ENCODE measurements around the gene CFAP410. TPM values are rescaled to one million over a fixed set of nuclear protein-coding genes. Genes with fewer than 3 reads are reported as not detected.

CFAP410 gene
- total RNA-seq, 1 experiment from 2014 or later, result 16.5 TPM

GRCh38 chr21:44348861-44349260 is 9.7 kb upstream of the CFAP410 start:
- H3K4me3 ChIP-seq (ENCODE audit: low read depth, low read length), result no peak overlapping the region
- Mint-ChIP-seq H3K36me3 (ENCODE audit: insufficient read depth, unreplicated experiment) (no peaks in the 10 kb centered on the region), H3K4me3 (ENCODE audit: unreplicated experiment) (no peak overlapping the region), H3K9me3 (ENCODE audit: unreplicated experiment) (no peaks in the 10 kb centered on the region), H3K4me1 (ENCODE audit: low read depth, unreplicated experiment) (no peaks in the 10 kb centered on the region), H3K27ac (ENCODE audit: unreplicated experiment) (no peak overlapping the region), H3K27me3 (ENCODE audit: insufficient read depth, unreplicated experiment) (no peaks in the 10 kb centered on the region)
- peaks cover 7% of the 10 kb centered on the region for H3K4me1 ChIP-seq
- ChIA-PET POLR2A (no interaction called here), CTCF (no interaction called here)
- intact Hi-C loops (cut with micrococcal nuclease; ENCODE audit: unreplicated experiment), result no loop called here
- no peaks in the 10 kb centered on the region for H3K27me3 ChIP-seq (replicated peaks; ENCODE audit: control insufficient read depth, insufficient read depth, low read length)
- DNase-seq, result no peak
- H3K9me3 ChIP-seq, result no peaks in the 10 kb centered on the region
- no TSS peak for BruUV-seq (replicated peaks)
- H3K36me3 ChIP-seq (ENCODE audit: control insufficient read depth, insufficient read depth, low read length), result no peaks in the 10 kb centered on the region
- no peak for TF ChIP-seq CTCF (IDR thresholded peaks at IDR 0.05; ENCODE audit: insufficient read depth in 1 of 2, low read depth in 1 of 2, low read length in 1 of 2, severe bottlenecking in 1 of 2, unreplicated experiment in 1 of 2)

DNA sequence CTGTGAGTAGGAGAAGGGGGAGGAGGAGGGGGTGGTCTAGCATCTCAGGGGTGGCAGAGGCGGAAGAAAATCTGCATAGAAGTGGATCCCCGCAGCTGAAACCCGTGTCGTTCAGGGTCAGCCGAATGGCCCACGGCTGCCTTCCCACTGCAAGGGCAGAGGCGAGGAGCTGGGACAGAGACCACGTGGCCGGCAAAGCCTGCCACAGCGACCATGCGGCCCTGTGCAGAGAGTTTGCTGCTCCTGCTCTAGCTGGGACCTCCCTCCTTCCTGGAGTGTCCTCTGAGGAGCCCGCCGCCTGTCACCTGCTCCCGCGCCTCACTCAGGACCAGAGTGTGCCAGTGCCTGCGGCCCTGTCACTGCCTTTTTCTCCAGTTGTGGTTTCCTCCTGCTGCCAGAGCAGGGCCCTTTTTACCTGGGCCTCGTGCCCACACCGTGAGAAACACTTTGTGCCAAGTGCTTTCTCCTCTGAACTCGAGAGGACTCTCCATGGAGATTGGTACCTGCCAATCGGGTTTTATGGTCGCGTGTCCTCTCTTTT is 8.8 kb upstream of the CFAP410 start:
- intact Hi-C loops (cut with micrococcal nuclease; ENCODE audit: unreplicated experiment), result no loop called here
- Histone ChIP-seq H3K36me3 (ENCODE audit: control insufficient read depth, insufficient read depth, low read length) (no peaks in the 10 kb centered on the region), H3K4me1 (peaks cover 16% of the 10 kb centered on the region), H3K4me3 (ENCODE audit: low read depth, low read length) (no peak overlapping the region), H3K9me3 (no peaks in the 10 kb centered on the region), H3K27me3 (replicated peaks; ENCODE audit: control insufficient read depth, insufficient read depth, low read length) (no peaks in the 10 kb centered on the region)
- POLR2A ChIA-PET, result no interaction called here
- Mint-ChIP-seq H3K27ac (ENCODE audit: unreplicated experiment) (no peak overlapping the region), H3K36me3 (ENCODE audit: insufficient read depth, unreplicated experiment) (no peaks in the 10 kb centered on the region), H3K4me3 (ENCODE audit: unreplicated experiment) (no peak overlapping the region), H3K9me3 (ENCODE audit: unreplicated experiment) (no peaks in the 10 kb centered on the region), H3K4me1 (ENCODE audit: low read depth, unreplicated experiment) (peaks cover under 1% of the 10 kb centered on the region), H3K27me3 (ENCODE audit: insufficient read depth, unreplicated experiment) (no peaks in the 10 kb centered on the region)
- no peak for DNase-seq
- no TSS peak for BruUV-seq (replicated peaks)
- CTCF ChIA-PET, result no interaction called here
- TF ChIP-seq CTCF (IDR thresholded peaks at IDR 0.05; ENCODE audit: insufficient read depth in 1 of 2, low read depth in 1 of 2, low read length in 1 of 2, severe bottlenecking in 1 of 2, unreplicated experiment in 1 of 2), result no peak

GRCh38 chr21:44345495-44345894 is 6.3 kb upstream of the CFAP410 start:
- intact Hi-C loops (cut with micrococcal nuclease; ENCODE audit: unreplicated experiment), result no loop called here
- Mint-ChIP-seq H3K4me1 (ENCODE audit: low read depth, unreplicated experiment) (peaks cover 26% of the 10 kb centered on the region), H3K9me3 (ENCODE audit: unreplicated experiment) (no peaks in the 10 kb centered on the region), H3K36me3 (ENCODE audit: insufficient read depth, unreplicated experiment) (peaks cover 13% of the 10 kb centered on the region), H3K4me3 (ENCODE audit: unreplicated experiment) (no peak overlapping the region), H3K27ac (ENCODE audit: unreplicated experiment) (no peak overlapping the region), H3K27me3 (ENCODE audit: insufficient read depth, unreplicated experiment) (no peaks in the 10 kb centered on the region)
- ChIA-PET POLR2A (no interaction called here), CTCF (no interaction called here)
- H3K9me3 ChIP-seq, result no peaks in the 10 kb centered on the region
- H3K36me3 ChIP-seq (ENCODE audit: control insufficient read depth, insufficient read depth, low read length), result no peaks in the 10 kb centered on the region
- no TSS peak for BruUV-seq (replicated peaks)
- H3K27me3 ChIP-seq (replicated peaks; ENCODE audit: control insufficient read depth, insufficient read depth, low read length), result no peaks in the 10 kb centered on the region
- H3K4me1 ChIP-seq, result peaks cover 37% of the 10 kb centered on the region
- no peak overlapping the region for H3K4me3 ChIP-seq (ENCODE audit: low read depth, low read length)
- DNase-seq, result no peak
- TF ChIP-seq CTCF (IDR thresholded peaks at IDR 0.05; ENCODE audit: insufficient read depth in 1 of 2, low read depth in 1 of 2, low read length in 1 of 2, severe bottlenecking in 1 of 2, unreplicated experiment in 1 of 2), result no peak

All from Caco-2 (cell line).